GM18907 (cell line): Measurements from ENCODE around the gene BANF2.
"Not testable (repeated sequence)": the region's sequence is repeated elsewhere in the genome, so short reads cannot be mapped to it uniquely, and the experiment has no call there.

Experiments used
- ATAC-seq: cut with Tn5 transposase; IDR thresholded peaks from one replicate; pipeline ENCODE4 v1.9.1; 2021; ENCODE audit warnings: mild to moderate bottlenecking, moderate library complexity; ENCODE audit not compliant: unreplicated experiment

Gene BANF2

DNA sequence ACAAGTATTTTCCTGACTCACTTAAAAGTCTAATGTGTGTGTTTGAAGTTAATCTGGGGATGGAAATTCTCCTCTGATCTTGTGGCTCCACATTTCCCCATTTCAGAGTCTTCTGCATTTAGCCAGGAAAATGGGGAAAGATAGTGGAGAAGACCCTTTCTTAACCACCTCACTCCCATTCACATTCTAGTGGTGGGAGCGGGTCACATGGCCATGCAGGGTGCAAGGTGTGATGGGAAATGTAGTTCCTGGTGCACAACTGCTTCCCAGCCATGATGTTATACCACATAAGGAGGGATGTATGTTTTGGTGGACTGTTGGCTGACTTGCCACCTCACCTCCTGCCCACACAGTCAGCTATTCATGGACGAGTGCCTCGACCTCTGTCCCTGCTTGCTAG, 61.8 kb downstream of the BANF2 start:
- no peak for ATAC-seq

DNA sequence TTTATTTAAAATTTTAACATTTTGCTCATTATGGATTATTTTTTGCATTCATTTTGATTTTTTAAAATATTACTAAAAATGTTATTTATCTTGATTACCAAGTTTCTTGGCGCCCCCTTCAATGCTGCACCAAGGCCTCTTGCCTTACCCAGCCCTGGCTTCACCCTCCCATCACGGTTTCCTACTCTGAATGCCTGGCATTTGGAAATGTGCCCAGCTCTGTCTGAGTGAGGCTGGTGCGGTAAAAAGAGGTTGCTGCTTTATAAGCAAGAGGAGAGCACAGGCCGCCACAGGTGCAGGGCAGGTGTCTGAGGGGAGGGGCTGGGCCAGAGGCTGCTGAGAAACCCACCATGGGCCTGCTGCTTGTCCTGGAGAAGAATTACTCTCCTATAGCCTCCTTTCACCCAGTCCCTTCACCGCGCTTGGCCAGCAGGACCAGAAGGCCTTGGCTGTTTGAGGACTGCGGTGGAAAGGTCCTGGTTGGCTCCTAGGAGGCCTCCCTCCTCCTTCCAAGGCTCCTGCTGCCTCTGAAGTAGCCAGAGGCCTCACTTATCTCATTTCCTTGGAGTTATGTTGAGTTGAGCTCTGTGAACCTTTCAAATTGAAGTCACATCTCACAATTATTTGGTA, 62.6 kb downstream of the BANF2 start:
- no peak for ATAC-seq

DNA sequence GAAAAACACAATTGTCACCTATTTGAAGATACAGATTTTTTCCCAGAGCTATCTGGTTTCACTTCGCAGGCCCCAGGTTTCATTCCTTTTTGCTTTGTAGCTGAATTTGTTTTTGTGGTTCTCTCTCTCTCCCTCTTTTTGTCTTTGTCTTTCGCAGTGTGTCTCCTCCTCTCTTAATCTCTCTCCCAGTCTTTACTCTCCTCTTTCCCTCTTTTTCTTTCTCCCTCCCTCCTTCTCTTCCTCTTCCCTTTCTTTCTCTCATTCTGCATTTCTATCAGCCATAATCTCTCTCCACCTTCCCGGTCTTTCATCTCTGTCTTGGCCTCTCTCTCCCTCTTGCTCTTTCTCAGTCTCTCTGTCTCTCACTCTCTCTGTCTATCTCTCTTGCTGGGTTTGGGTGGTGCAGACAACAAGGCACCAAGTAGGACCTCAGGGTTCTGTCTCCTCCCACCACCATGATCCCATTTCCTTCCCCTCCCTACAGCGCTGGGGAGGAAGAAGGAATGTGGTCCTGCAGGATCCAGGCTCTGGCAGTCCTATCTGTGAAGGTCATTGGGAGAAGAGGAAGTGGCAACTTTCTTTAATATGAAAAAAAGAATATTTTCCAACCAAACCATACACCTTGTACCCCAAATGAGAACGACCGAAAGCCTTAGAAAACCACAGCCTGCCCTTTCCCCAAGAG, 63.2 kb downstream of the BANF2 start:
- no peak for ATAC-seq

DNA sequence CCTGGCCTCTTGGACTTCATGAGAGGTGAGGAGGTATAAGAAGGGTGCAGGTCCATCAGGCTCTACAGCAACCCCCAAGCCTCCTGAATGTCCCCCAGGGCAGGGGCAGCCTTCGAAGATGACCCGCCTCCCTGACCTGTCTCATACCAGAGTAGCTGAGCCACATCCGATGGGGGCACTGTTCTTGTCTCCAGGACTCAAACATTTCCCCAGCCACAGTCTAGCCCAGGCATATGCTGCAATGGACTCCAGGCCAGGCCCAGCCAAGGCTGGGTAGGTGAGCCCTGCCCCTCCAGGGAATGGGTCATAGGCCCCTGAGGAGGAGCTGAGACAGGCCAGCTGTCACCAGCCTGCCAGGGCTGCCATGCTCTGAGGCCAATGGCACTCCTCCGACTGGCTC, 65.3 kb downstream of the BANF2 start:
- ATAC-seq = no peak

DNA sequence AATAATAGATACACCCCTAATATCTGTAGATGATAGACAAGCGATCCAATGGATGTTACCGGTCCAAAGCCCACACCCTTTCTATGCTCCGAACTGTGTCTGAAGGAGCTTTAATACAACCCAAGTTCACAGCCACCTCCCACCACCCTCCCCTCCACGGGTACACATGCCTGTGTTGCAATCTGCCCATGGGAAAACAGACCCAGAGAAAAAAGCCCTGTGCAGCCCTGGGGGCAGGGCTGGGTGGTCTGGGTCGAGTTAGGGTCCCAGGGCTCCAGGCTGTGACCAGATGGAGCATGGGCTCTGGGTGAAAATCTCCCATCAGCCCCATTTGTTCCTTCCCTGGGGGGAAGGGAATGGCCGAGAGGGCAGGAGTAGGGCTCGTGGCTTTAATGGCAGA, 65.8 kb downstream of the BANF2 start:
- no peak for ATAC-seq

DNA sequence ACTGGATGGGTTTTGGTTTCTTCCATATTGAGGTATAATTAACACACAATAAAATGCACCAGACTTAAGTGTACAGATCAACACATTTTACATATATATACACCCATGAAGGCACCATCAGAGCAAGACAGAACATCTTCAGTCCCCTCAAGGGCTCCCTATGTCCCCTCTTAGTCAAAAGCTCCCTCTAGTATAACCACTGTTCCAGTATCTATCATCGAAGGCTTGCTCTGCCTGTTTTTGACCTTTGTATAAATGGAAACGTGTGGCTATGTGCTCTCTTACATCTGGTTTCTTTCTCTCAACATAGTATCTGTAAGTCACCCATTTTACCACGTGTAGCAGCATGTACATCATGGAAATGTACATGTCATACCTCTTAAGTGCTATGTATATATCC, 66.5 kb downstream of the BANF2 start:
- ATAC-seq = no peak

DNA sequence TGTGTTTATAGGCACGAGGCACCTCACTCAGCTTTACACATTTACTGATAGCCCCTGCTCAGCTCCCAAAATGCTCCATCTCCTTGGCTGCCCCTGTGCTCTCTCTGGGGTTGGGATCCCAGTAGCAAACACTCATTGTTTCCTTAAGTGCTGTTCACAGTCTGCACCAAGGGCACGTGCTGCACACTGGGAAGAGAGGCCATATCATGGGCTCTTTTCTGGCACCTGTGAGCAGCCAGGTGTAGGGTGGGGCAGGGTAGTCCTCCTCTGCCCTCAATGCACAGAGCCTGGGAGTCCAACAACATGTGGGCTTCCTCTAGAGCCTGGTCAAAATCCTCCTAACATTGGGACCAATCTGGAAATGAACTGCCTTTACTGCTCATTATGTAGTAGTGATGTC, 67.9 kb downstream of the BANF2 start:
- no peak for ATAC-seq

DNA sequence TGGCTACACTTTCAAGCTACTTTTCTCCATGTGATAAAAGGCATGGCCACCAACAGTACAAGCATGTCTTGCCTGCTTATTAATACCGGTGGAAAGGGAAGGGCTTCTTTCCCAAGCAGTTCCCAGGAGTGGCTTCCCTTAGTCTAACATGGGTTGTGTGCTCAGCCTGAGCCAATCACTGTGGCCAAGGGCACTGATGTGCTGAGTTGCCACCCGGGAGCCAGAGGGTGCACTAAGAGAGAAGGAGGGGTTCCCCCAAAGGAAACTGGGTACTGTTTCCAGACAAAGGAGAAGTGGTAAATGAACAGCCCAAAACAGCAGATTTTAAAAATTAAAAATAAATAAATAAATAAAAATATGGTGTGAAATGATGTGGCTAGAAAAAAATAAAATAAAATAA, 68.5 kb downstream of the BANF2 start:
- ATAC-seq = no peak

DNA sequence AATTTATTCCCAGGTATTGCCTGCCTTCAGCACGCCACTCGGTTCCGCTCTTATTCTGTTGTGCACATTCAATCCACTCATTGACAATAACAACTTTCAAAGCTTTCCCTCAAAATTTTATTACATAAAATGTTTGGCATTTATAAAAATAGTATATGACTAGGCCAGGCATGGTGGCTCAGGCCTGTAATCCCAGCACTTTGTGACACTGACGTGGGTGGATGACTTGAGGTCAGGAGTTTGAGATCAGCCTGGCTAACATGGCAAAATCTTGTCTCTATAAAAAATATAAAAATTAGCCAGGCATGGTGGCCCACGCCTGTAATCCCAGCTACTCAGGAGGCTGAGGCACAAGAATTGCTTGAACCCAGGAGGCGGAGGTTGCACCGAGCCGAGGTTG, 70.0 kb downstream of the BANF2 start:
- not testable (repeated sequence) for ATAC-seq

DNA sequence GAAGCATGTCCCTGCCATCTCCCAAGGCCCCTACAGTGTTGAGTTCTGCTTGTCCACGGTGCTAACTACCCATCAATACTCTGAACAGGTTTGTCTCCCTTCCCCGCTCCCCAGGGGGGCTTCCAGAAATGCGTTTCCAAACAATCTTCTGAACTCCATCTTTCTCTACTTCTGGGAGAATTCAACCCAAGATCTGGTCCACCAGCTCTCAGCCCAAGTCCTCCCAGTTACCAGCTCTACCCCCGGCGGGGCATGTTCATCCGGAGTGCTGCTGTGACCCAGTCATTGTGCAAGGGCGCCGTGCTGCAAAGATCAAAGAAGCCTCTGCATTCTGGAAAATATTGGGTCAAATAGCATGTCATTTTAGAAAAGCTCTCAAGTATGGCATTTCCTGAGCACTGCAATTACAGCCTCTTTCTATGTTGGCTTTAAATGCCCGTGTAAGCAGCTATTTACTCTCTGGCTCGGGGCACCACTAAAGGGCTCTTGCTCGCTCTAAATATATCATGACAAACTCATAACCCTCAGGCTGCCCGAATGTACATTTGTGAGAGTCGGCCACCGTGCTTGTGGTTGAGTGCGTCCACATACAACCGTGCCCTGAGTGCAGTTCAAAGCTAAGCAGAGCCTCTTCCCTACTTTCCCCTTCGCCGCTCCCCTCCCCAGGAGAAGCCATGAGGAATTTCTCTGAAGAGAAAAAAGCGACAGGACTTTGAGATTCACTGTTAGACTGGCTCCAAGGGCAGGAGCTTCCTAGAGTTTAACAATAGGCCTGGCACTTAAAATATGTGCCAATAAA, 71.6 kb downstream of the BANF2 start:
- no peak for ATAC-seq

DNA sequence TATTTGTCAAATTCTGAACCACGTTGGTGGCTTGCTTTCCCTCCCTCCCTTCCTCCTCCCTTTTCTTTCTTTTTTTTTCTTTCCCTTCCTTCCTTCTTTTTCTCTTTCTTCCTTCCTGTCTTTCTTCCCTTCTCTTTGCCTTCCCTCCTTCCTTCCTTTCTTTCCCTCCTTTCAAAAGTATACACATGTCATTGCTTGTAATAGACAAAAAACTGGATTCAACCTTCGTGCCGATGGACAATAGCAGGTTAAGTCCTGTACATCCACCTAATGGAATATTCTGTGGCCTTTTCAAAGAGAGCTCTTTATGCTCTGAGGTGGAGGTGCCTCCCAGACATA, 72.2 kb downstream of the BANF2 start:
- ATAC-seq = no peak

DNA sequence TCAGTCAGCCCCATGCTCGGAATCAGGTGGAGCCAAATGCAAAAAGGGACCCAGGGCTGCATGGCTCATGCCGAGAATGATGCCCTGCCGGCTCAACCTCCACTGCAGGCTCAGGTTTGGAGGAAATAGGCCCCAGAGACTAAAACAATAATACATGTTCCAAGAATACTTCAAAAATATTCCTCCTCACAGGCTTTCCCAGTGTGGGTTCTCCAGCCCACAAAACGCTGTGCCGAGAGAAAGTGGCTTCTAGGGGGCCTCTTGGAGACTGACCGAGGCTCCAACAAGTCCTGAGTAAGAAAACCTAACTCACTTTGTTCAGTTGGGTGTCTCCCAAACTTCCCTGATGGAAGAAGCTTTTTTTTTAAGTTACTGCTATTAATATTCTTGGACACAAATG, 73.9 kb downstream of the BANF2 start:
- ATAC-seq = no peak

DNA sequence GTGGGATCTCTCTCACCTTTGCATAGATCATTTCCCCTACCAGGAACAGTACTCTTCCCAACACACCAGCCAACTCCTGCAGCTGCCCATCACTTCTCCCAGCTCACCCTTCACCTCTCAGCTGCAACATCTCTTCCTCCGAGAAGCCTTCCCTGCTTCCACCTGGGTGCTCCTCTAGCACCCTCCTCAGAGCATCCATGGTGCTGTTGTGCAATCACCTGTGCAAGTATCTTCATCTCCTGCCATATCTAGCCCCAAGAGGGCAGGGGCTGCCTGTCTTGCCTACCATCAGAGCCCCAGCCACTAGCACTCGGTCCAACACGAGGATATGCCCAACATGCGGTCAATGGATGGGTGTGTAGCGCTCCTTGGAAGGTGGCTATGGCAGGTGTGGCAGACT, 75.8 kb downstream of the BANF2 start:
- ATAC-seq = no peak

DNA sequence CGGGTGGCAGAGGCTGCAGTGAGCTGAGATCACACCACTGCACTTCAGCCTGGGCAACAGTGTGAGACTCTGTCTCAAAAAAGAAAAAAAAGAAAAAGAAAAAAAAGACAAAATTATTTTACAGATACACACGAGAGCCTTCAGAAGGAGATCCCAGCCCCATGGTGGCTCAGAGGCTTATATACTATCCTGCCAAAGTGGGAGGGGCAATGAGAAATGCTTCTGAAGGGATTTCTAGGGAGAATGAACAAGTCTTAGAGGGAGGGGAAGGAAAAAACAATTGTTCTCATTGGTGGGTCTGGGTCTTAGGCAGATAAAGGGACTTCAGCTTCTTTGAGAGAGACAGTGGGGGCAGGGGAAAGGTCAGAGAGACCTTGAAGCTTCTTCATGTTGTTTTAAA, 76.8 kb downstream of the BANF2 start:
- no peak for ATAC-seq

DNA sequence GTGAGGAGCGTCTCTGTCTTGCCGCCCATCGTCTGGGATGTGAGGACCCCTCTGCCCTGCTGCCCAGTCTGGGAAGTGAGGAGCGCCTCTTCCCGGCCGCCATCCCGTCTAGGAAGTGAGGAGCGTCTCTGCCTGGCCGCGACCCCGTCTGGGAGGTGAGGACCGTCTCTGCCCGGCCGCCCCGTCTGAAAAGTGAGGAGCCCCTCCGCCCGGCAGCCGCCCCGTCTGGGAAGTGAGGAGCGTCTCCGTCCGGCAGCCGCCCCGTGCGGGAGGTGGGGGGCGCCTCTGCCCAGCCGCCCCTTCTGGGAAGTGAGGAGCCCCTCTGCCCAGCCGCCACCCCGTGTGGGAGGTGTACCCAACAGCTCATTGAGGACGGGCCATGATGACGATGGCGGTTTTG, 79.2 kb downstream of the BANF2 start:
- ATAC-seq = not testable (repeated sequence)

DNA sequence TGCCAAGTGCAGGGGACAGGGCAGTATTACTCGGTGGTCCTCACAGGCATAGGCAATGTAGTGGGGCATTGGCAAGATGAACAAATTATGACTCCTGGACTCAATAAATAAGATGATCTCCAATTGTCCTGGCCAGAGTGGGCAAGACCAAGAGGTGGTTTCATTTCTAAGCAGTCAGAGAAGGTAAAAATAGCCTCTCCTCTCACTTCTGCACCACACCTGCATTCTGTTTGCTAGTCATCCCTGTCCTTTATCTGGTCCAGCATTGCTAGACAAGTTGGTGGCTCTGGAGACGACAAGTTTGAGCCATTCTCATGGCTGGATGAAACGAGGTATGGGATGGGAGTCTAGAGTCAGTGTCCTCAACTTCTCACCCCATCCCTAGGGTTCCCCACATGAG, 83.0 kb downstream of the BANF2 start:
- ATAC-seq = no peak

DNA sequence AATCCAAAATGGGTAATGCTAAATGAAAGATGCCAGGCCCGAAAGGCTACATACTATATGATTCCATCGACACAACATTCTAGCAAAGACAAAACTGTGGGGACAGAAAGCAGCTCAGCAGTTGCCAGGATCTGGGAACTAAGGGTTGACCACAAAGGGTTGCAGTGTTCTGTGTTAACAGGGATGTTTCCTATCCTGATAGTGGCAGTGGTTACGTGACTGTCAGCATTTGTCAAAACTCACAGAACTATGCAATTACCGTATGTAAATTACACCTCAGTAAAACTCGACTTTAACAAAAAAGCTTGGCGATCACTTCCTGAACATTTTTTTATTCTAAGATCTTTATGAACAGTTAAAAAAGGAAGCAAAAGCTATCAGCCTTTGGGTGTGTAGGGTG, 83.9 kb downstream of the BANF2 start:
- ATAC-seq = no peak

DNA sequence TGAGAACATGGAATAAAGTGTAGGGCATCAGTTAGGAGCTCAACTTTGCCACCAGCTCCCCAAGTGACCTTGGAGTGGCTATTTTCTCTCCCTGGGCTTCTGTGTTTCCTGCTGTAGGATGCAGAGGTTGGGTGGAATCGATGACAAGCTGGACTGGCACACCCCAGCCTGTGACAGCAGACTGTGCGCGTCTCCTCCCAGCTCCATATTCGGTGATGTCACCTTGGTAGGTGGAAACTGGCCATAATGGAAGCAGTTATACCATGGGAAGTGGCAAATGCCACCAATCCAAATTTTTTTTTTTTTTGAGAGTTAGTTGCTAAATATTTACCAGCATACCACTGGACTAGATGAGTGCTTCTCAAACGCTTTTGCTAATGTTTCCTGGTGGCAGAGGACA, 85.2 kb downstream of the BANF2 start:
- no peak for ATAC-seq
